IMR-90 (cell line): ENCODE measurements around the gene RASSF6.

Experiments used
- CTCF ChIP-seq: conservative IDR thresholded peaks from 2 replicates; pipeline ENCODE4 v1.5.1; 2012; ENCODE audit warnings: mild to moderate bottlenecking, low read depth, low read length, improper control_type of control experiment
- MAZ ChIP-seq: IDR thresholded peaks from 2 replicates; pipeline ENCODE4 v1.6.1; 2012; ENCODE audit warnings: low read depth, mild to moderate bottlenecking, low read length, improper control_type of control experiment, moderate library complexity, borderline replicate concordance
- SMC3 ChIP-seq: fragments of 150-350 bp; IDR thresholded peaks from 2 replicates; pipeline ENCODE4 v1.6.1; 2016; ENCODE audit warnings: low read depth, mild to moderate bottlenecking, antibody characterized with exemption, low read length, moderate library complexity

DNA sequence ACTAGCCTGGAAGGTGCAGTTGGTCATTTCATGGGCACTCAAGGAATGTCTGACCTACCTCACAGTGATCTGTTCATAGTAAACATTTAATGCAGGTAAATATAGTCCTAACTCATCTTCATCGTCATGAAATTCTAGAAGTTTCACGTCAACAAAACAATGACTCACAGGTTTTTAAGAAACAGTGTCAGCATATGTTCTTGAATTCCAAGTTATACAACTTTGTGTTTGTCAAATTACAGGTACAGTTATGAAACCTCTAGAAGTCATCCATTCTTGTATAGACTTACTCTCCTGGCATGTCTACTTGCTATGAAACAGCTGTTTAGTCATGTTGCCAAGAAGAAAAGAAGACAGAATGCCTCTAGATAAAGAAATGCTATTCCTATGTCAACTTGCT is 92.1 kb downstream of the RASSF6 start:
- TF ChIP-seq CTCF (no peak), MAZ (no peak), SMC3 (no peak)
